ENCODE results near the gene GLIPR1.
A peak's percentile ranks its signal among the peaks of the same experiment; 100 is the strongest.
"Not testable (repeated sequence)": the region's sequence is repeated elsewhere in the genome, so short reads cannot be mapped to it uniquely, and the experiment has no call there.

GLIPR1 gene

GRCh38 chr12:75522124-75522523 lies 41.6 kb downstream of the GLIPR1 start:
- DNase-seq: not testable (repeated sequence)

GRCh38 chr12:75525263-75525662 lies 44.7 kb downstream of the GLIPR1 start:
- no peak for DNase-seq

DNA sequence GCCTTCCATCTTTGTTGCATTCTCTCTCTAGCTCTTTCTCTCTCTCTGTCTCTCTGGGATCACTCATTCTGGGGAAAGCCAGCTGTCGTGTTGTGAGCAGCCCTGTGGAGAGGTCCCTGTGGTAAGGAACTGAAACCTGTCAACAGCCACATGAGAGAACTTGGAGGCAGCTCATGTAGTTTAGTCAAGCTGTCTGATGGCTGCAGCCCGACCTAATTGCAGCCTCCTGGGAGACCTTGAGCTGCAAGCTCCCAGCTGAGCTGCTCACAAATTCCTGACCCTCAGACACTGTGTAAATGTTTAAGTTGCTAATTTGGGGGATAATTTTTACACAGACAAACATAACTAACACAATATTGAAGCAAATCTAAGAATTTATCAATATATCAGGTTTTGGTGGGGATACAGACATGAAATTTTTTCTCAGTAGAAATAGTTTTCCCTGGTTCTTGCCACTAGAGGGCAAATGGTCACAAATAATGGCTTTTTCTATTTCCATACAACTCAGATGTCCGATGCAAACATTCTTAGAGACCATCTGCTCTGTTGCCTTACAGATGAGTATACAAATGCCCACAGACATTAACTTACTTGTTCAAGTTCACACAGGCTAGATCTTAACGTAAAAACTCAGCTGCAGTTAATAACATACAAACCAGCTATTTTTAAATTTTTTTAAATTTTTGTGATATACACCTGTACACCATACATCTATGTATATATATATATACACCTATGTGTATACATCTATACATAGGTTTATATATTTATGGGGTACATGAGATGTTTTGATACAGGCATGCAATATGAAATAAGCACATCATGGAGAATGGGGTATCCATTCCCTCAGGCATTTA lies 46.3 kb downstream of the GLIPR1 start:
- peak; percentile 84 for DNase-seq

DNA sequence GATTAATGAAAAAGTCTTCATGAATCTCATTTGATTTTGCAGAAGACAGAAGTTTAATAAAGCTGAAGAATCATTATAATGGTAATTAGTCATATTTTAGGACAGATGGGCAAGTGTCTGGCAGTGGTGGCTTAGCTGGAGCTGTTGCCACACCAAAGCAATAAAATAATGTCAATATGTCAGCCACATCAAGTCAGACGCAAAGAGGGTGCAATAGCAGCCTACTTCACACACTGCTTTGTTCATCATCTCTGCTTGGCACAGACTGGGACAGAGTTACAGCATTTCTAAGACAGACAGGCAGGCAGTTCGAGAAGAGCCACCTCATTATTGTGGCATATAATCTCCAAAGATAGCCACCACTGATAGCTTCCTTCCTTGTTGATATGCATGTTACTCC lies 47.7 kb downstream of the GLIPR1 start:
- no peak for DNase-seq

GRCh38 chr12:75528692-75529091 lies 48.1 kb downstream of the GLIPR1 start:
- DNase-seq: no peak

GRCh38 chr12:75529316-75529715 lies 48.8 kb downstream of the GLIPR1 start:
- no peak for DNase-seq

GRCh38 chr12:75529826-75530225 lies 49.3 kb downstream of the GLIPR1 start:
- DNase-seq: no peak

- DNase-seq: no peak
Measured at GRCh38 chr12:75533239-75533638, 52.7 kb downstream of the GLIPR1 start.

- DNase-seq: no peak
Measured at GRCh38 chr12:75539889-75540288, 59.3 kb downstream of the GLIPR1 start.

- DNase-seq: no peak
Measured at GRCh38 chr12:75542942-75543341, 62.4 kb downstream of the GLIPR1 start.

- no peak for DNase-seq
Measured at GRCh38 chr12:75543529-75543928, 63.0 kb downstream of the GLIPR1 start.

GRCh38 chr12:75545636-75546035 lies 65.1 kb downstream of the GLIPR1 start:
- peak; percentile 51 for DNase-seq

- DNase-seq: no peak
Measured at GRCh38 chr12:75548879-75549278, 68.3 kb downstream of the GLIPR1 start.

DNA sequence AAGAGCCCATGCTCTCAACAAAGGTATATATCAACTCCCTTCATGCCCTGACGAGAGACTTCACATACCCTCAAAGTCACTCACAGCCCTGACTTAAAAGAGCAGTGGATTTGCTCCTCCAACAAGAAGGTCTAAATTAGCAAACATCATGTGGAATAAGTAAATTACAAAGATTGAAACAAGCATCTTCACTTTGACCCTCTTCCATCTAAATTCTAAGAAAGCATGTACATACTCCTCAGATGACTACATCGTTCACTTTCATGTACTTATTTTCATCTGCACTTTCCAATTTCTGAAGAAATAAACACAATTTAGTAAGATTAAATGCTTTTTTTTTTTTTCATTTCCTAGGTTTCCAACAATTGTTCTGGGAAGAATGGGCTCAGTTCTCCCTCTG lies 69.4 kb downstream of the GLIPR1 start:
- DNase-seq: no peak

- DNase-seq: no peak
Measured at GRCh38 chr12:75550401-75551240, 70.1 kb downstream of the GLIPR1 start.

- no peak for DNase-seq
Measured at GRCh38 chr12:75551477-75551876, 70.9 kb downstream of the GLIPR1 start.

GRCh38 chr12:75553398-75553797 lies 72.8 kb downstream of the GLIPR1 start:
- peak; percentile 87 for DNase-seq

Measured in NCI-H82 (cell line).